GM12875 (cell line): ENCODE measurements around the gene CABLES1.

Experiments
- H3K4me3 ChIP-seq: one replicate; pipeline ENCODE4 v1.5.1; 2011; ENCODE audit warnings: low read depth, low read length, control low read depth
- CTCF ChIP-seq: IDR thresholded peaks from 2 replicates; pipeline ENCODE4 v1.5.1; 2011; ENCODE audit warnings: low read depth, mild to moderate bottlenecking, control low read depth, inconsistent platforms, low read length, moderate library complexity, borderline replicate concordance; ENCODE audit not compliant: insufficient read depth

CABLES1 gene

DNA sequence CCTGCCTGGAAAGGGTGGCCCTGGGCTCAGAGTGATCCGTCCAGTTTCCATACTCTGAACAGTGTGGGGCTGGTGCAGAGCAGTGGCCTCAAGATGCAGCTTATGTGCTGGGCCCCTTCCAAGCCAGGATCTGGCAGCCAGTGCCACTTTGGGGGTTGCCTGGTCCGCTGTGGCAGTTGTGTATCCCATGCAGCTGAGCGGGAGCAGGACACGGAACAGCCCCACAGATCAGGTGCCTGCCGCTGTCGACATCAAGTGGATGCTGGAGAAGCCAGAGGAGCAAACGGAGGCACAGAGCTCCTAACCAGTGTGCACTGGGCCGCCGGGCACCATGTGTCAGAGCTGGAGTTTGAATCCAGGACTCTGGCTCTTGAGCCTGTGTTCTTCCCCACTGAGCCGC lies 112.0 kb downstream of the CABLES1 start:
- TF ChIP-seq CTCF, result no peak

DNA sequence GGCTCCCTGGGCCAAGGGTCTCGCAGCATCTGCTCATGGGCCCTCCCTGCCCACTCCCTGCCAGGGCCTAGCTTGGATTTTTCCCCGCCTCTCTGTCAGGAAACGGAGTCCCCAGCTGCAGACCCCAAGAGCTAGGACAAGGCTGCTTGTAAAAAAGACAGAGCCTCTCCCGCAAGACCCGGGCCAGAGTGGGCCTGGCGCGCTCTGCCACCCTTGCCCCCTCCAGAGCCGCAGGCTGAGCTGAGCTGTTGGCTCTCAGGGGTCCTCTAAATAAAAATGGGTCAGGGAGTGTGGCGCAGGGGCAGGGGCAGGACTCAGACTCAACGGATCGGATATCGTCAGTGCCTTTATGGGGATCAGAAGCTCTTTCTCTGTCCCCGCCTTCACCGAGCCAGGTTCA lies 112.6 kb downstream of the CABLES1 start:
- H3K4me3 ChIP-seq, result no peak overlapping the region
- no peak for TF ChIP-seq CTCF

More for the DNA sequence above, 112.0 kb downstream of the CABLES1 start:
- no peak overlapping the region for H3K4me3 ChIP-seq

GRCh38 chr18:23248826-23249225 lies 113.5 kb downstream of the CABLES1 start:
- no peak overlapping the region for H3K4me3 ChIP-seq
- TF ChIP-seq CTCF, result no peak

DNA sequence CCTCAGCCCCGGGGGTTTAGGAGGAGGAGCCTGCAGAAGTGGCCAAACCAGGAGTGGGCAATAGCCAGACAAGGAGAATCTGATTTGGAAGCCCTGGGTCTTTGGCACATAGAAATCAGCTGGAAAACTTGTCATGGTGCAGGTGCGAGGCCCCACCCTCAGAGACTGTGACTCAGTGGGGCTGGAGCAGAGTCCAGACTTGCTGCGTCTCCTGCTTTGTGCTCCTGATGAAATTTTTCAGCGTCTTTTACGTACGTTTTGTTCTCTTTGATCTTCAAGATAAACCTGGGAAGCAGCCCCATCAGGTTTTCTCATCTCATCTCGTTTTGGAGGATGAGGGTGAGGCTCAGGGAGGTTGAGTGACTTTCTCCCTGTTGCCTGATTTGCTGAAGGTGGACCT lies 114.1 kb downstream of the CABLES1 start:
- TF ChIP-seq CTCF, result no peak
- no peak overlapping the region for H3K4me3 ChIP-seq

DNA sequence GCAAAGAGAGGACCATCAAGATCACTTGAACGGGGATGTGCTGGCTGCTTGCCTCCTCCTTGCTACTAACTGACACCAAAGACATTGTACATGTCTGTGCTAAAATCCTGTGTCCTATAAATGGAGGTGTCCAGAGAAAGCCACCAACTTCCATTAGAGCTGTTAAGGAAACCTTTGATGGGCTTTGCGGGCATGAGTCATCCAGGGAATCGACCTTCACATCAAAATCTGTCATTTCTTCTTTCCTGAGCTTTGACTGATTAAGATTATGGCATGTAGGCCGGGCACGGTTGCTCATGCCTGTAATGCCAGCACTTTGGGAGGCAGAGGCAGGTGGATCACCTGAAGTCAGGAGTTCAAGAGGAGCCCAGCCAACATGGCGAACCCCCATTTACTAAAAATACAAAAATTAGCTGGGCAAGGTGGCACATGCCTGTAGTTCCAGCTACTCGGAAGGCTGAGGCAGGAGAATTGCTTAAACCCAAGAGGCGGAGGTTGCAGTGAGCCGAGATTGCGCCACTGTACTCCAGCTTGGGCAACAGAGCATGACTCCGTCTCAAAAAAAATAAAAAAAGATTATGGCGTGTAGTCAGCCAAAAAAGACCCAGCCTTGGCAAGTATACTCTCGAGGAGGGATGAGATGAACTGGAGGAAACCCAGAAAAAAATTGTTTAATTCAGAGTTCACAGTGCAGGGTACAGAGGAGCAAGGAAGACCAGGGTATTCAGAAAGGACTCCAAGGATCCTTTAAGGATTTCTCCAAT lies 115.8 kb downstream of the CABLES1 start:
- no peak for TF ChIP-seq CTCF
- H3K4me3 ChIP-seq, result no peak overlapping the region

GRCh38 chr18:23253630-23254029 lies 118.3 kb downstream of the CABLES1 start:
- no peak overlapping the region for H3K4me3 ChIP-seq
- TF ChIP-seq CTCF, result no peak

DNA sequence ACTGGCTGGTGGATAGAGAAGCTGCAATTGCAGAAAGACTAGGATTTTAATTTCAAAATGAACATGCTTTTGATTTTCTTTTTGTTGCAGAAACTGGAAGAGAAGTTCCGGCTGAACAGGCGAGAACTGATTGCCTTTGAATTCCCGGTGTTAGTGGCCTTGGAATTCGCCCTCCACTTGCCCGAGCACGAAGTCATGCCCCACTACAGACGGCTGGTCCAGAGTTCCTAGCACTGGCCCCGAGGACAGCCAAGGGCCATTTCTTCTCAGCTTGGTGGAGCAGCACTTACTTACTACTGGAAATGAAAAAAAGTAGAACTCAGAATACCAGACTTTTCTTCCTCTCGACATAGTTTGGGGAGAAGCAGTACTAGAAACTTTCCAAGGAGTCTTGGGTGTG lies 121.9 kb downstream of the CABLES1 start:
- H3K4me3 ChIP-seq, result no peak overlapping the region
- TF ChIP-seq CTCF, result no peak
